ENCODE results near the gene TBX3. TPM values are rescaled to one million over a fixed set of nuclear protein-coding genes. Genes with fewer than 3 reads are reported as not detected.

Gene TBX3
- total RNA-seq, 2 experiments from 2014 or later = not detected

DNA sequence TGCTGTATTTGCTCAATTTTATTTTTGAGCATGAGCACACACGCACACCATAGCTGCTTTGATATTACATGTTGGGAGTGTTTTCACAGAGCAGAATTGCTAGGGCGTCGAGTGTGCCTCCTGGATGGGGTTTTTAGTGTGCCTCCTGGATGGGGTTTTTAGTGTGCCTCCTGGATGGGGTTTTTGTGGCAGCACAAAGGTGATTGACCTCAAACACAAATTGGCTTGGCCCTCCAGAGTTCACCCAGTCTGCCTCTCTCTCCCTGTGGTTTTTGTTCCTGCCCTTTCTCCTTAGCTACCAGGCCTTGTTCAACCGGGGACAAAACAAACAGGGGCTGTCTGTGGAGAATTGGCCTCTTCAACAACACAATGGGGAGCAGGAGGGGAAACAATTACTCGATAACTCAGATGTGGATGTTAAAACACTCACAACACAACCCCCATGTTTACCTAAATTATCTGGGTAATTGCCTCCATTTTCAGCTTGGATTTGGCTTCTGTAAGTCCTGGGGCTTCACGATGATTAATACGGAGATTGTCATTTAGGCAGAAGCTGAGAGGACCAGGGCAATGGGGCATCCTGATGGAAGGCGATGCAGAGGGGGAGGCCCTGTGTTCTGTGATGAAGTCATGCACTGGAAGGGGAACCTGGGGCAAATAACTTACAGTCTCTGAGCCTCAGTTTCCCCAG is 26.9 kb downstream of the TBX3 start:
- DNase-seq = no peak
- Mint-ChIP-seq H3K4me1 (no peaks in the 10 kb centered on the region), H3K4me3 (no peak overlapping the region), H3K27ac (no peak overlapping the region), H3K36me3 (no peaks in the 10 kb centered on the region), H3K9me3 (no peaks in the 10 kb centered on the region), H3K27me3 (peaks cover 38% of the 10 kb centered on the region)

DNA sequence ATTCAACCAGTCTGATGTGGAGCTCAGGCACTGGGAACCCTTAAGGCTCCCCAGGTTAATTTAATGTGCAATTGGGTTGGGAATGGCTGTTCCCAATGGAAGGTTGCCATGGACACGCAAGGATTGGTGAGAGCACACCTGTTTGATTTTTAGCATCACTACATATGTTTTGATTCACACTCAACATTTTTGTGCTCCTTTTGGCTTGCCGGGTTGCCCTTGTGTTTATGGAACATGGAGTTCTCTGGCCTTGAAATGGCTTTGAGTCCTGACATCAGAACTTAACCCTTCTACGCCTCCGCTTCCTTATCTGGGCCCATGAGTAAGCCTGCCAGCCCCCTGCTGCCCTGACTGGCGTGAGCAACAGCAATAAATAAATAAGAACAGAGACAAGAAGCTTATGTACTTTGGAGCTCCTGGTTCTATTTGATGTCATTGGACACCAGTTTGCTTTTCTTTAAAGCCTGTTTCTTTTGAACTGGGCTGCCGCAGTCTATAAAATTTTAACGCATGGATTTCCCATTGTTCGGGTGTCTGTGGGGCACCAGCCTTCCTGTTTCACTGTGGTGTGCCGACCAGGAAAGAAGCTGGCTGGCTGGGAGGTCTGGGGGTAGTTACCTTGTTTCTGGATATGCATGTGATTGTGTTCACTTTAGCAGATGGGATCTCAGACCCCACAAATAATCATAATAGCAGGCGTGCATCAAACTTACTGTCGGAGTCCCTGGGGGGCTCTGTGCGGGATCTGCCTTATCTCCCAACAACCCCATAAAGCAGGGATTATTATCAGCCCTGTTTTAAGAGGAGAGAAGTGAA is 27.8 kb downstream of the TBX3 start:
- DNase-seq = no peak
- no peak overlapping the region for H3K4me3 Mint-ChIP-seq
- H3K27ac Mint-ChIP-seq = no peak overlapping the region
- H3K4me1 Mint-ChIP-seq = no peaks in the 10 kb centered on the region
- no peaks in the 10 kb centered on the region for H3K36me3 Mint-ChIP-seq
- H3K27me3 Mint-ChIP-seq = peaks cover 34% of the 10 kb centered on the region
- H3K9me3 Mint-ChIP-seq = no peaks in the 10 kb centered on the region

DNA sequence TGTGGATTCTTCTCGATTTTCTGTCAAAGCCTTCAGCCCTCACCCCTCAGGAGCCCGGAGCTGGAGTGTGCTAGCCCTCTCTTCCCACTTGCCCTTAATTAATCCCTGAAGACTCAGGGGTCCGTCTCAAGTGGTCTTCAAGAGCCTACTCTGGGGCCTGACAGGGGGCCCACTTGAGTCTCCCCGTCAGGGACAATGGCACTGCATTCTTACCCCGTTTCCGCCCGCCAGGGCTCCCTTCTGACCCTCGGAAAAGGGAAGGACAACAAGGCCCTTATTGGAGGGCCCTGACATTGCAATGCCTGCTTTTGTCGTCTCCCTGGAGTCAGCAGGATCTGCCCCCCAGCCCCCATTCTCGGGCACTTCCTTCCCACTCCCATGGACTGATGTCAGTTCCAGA is 34.4 kb downstream of the TBX3 start:
- no peak for DNase-seq
- Mint-ChIP-seq H3K4me3 (no peak overlapping the region), H3K36me3 (no peaks in the 10 kb centered on the region), H3K9me3 (no peaks in the 10 kb centered on the region), H3K4me1 (no peaks in the 10 kb centered on the region), H3K27me3 (peaks cover 12% of the 10 kb centered on the region), H3K27ac (no peak overlapping the region)

DNA sequence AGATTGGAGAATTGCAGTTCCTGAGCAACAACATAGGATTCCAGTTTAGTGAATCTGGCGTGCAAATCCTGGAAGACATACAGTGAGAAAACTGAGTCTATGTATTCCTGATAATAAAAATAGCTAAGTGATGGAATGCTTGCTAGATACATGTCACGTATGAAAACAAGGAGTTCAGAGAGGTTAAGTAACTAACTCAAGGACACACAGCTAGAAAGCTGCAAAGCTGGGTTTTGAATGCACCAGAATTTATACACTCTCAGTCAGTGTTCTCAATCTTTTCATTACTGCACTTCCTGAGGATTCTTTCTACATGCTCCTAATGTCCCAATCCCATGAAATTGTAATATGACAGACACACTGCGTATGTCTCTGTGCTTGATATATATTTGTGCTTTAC is 35.3 kb downstream of the TBX3 start:
- H3K27ac Mint-ChIP-seq = no peak overlapping the region
- DNase-seq = no peak
- H3K36me3 Mint-ChIP-seq = no peaks in the 10 kb centered on the region
- no peak overlapping the region for H3K4me3 Mint-ChIP-seq
- H3K9me3 Mint-ChIP-seq = no peaks in the 10 kb centered on the region
- H3K4me1 Mint-ChIP-seq = no peaks in the 10 kb centered on the region
- H3K27me3 Mint-ChIP-seq = peaks cover 9% of the 10 kb centered on the region

DNA sequence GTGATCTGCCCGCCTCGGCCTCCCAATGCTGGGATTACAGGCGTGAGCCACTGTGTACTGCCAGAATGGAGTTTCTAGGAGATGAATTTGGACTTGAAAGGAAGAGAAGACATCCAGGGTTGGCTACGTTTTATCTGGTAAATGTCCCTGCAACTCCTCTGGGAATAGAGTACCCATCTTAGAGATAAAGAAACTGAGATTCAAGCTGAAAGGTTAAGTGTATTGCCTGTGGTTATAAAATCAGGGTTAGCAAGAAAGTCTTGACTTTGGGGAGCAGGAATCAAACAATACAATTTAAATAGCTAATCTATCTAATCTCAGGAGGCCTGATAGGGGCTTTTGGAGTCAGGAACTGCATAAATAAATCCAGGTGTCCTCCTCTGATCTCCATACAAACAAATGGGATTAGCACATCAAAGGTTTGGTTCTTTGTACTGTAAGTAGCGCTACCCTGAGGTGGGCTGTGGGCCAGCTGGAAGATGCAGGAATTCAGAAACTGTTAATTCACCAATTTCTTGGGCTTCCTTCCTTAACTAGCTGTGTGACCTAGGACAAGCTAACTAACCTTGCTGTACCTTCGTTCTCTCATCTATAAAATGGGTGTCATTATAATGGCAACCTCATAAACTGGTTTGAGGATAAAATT is 45.1 kb downstream of the TBX3 start:
- H3K4me3 Mint-ChIP-seq = no peak overlapping the region
- no peaks in the 10 kb centered on the region for H3K36me3 Mint-ChIP-seq
- H3K27ac Mint-ChIP-seq = no peak overlapping the region
- H3K27me3 Mint-ChIP-seq = peaks cover 12% of the 10 kb centered on the region
- no peaks in the 10 kb centered on the region for H3K4me1 Mint-ChIP-seq
- DNase-seq = no peak
- no peaks in the 10 kb centered on the region for H3K9me3 Mint-ChIP-seq

DNA sequence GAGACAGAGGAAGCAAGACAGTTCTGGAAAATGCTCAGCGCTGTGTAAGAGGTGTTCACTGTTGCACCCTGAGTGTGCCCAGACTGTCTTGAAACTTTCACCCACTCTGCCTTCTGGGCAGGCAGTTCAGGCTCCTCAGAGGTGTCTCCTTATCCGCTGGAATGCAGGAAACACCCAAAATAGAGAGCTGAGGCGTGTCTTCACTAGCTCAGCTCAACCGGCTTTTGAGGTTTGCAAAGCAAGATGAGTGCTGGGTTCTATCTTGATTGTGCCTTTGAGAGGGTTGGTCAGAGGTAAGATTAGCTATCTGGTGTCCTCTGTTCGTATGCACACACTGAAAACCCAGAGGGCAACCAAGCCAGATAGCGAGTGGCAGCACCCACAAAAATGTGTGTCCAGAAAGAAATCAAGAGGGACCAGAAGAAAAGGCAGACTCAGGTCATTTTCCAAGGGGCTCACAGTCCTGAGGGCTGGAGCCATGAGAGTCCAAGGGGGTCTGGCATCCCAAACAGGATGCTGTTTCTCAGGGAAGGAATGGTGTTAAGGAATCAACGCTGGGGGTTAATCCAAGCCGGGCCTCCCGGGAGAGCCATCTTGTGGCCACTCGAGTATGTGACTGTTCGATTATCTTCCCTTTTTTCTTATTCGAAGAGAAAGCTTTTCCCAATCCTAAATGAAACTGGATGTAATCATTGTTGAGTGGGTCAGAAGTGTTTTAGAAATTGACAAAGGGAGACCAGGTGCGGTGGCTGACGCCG is 47.1 kb downstream of the TBX3 start:
- Mint-ChIP-seq H3K27ac (no peak overlapping the region), H3K9me3 (no peaks in the 10 kb centered on the region), H3K4me1 (no peaks in the 10 kb centered on the region), H3K4me3 (no peak overlapping the region), H3K36me3 (no peaks in the 10 kb centered on the region), H3K27me3 (peaks cover 9% of the 10 kb centered on the region)
- no peak for DNase-seq

DNA sequence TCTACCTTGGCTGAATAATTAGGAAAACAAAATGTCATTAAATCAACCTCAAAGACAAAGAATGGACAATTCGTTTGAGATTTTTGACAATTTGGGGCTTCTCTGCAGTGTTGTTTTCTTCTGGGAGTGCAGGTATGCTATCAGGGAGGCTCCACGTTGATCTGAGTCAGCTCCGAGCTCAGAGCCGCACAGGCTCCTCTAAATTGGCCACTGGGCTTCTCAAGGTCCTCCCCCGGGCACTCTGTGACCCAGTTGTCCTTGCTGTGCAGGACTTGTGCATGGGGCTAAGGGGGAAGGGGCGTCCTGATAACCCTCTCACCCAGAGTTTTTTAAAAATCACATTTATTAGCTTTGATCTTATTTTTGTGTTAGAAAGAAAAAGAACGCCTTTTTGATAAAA is 52.7 kb downstream of the TBX3 start:
- H3K4me3 Mint-ChIP-seq = no peak overlapping the region
- H3K36me3 Mint-ChIP-seq = no peaks in the 10 kb centered on the region
- DNase-seq = no peak
- H3K27ac Mint-ChIP-seq = no peak overlapping the region
- no peaks in the 10 kb centered on the region for H3K9me3 Mint-ChIP-seq
- H3K27me3 Mint-ChIP-seq = peaks cover 4% of the 10 kb centered on the region
- H3K4me1 Mint-ChIP-seq = no peaks in the 10 kb centered on the region

DNA sequence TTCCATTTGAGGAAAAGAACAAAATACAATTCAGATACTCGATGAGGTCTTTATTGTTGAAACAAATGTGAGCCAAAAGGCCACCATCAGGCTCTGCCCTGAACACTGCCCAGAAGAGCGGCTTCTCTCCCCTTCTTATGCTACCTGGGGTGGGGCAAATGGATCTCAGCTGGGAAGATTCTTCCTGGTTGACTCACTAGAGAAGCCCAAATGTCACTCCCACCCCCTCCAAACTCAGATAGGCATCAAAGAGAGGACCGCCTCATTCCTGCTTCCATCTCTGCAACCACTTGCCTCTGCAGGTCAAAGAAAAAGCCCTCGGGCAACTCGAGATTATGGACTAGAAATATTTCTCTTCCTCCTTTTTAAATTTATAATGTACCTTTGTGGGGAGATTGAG is 55.8 kb downstream of the TBX3 start:
- Mint-ChIP-seq H3K4me1 (no peaks in the 10 kb centered on the region), H3K9me3 (no peaks in the 10 kb centered on the region)

DNA sequence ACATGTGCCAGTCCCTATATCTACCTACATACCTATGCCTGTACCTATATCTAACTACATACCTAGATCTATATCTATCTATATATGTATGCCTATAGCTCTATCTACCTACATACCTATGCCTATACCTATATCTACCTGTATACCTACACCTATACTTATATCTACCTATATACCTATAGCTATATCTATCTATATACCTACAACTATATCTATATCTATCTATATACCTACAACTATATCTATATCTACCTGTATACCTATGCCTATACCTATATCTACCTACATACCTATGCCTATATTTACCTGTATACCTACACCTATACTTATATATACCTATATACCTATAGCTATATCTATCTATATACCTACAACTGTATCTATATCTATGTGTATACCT is 56.6 kb downstream of the TBX3 start:
- H3K27me3 Mint-ChIP-seq = peaks cover 9% of the 10 kb centered on the region
- no peaks in the 10 kb centered on the region for H3K36me3 Mint-ChIP-seq
- no peak overlapping the region for H3K4me3 Mint-ChIP-seq
- H3K27ac Mint-ChIP-seq = no peak overlapping the region
- H3K4me1 Mint-ChIP-seq = no peaks in the 10 kb centered on the region
- H3K9me3 Mint-ChIP-seq = peaks cover 2% of the 10 kb centered on the region
- DNase-seq = no peak

More for the DNA sequence above, 55.8 kb downstream of the TBX3 start:
- no peak for DNase-seq
- H3K36me3 Mint-ChIP-seq = no peaks in the 10 kb centered on the region
- no peak overlapping the region for H3K27ac Mint-ChIP-seq
- H3K27me3 Mint-ChIP-seq = peaks cover 6% of the 10 kb centered on the region
- no peak overlapping the region for H3K4me3 Mint-ChIP-seq

DNA sequence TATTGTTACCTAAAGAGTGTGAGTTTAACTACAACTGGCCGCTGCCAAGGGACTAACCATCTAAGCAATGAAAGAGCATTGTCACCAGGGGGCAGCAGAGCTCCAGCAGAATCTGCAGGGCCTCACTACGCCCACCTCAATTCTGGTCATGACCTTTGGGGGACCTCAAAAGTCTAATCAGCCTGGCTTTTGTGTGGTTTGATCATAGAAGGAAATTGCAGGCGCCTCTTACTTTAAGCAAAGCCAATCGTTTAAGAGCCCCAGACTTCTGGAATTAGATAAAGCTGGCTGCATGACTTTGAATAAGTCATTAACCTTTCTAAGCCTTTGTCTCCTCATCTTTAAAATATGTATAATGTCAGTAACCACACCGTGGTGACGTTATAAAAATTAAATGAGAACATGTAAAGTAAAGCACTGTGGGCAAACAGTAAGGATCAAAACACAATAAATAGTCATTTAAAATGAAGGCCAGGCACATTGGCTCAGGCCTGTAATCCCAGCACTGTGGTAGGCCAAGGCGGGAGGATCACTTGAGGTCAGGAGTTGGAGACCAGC is 58.6 kb downstream of the TBX3 start:
- H3K27ac Mint-ChIP-seq = no peak overlapping the region

DNA sequence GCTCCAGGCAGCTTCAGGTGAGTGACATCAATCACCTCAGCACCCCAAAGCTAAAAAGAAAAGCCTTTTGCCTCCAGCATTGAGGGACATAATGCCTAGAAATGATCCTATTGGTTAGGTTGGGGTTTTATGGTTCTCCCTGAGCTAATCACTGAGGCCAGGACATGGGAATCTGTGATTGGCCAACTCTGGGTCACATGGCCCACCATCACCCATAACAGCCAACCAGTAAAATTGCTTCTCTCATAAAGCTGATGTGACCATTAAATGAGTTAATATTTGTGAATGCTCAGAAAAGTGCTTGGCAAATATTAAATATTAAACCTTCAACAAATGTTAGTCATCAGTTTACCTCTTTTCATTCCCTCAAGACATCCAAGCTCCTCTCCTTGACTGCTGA is 60.2 kb downstream of the TBX3 start:
- Mint-ChIP-seq H3K36me3 (no peaks in the 10 kb centered on the region), H3K4me1 (no peaks in the 10 kb centered on the region), H3K9me3 (peaks cover 2% of the 10 kb centered on the region), H3K27me3 (peaks cover 4% of the 10 kb centered on the region), H3K4me3 (no peak overlapping the region), H3K27ac (no peak overlapping the region)
- DNase-seq = no peak

More for the DNA sequence above, 58.6 kb downstream of the TBX3 start:
- peak; percentile 46 for DNase-seq
- Mint-ChIP-seq H3K9me3 (peaks cover 2% of the 10 kb centered on the region), H3K36me3 (no peaks in the 10 kb centered on the region), H3K27me3 (peaks cover 9% of the 10 kb centered on the region), H3K4me1 (no peaks in the 10 kb centered on the region), H3K4me3 (no peak overlapping the region)

Measured in activated naive CD8-positive, alpha-beta T cell treated with anti-CD3 and anti-CD28 coated beads for 36 hours (primary cell).